ENCODE measurements around the gene CCNG2.

The CCNG2 gene

DNA sequence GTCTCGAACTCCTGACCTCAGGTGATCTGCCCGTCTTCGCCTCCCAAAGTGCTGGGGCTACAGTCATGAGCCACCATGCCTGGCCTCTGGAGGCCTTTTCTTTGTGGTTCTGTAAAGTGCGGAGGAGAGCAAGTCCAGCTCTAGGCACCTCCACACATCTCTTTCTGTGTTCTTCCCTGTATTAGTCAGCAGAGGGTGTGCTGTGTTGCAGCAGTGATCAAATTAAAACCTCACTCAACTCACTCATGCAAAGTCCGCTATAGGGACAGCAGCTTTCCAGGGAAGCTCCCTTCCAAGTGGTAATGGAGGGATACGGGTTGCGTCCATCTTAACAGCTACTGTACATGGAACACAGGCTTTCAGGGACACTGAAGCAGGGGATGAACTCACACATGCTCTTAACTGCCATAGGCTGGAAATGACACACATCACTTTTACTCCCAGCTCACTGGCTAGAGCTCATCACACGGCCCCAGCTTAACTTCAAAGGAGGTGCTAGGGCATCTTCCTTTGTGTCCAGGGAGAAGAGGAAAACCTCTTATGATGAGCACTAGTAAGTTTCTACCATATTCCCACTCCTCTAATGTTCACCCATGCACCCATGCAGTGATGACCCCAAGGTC lies 36.0 kb upstream of the CCNG2 start:
- TF ChIP-seq, protein P1, sequence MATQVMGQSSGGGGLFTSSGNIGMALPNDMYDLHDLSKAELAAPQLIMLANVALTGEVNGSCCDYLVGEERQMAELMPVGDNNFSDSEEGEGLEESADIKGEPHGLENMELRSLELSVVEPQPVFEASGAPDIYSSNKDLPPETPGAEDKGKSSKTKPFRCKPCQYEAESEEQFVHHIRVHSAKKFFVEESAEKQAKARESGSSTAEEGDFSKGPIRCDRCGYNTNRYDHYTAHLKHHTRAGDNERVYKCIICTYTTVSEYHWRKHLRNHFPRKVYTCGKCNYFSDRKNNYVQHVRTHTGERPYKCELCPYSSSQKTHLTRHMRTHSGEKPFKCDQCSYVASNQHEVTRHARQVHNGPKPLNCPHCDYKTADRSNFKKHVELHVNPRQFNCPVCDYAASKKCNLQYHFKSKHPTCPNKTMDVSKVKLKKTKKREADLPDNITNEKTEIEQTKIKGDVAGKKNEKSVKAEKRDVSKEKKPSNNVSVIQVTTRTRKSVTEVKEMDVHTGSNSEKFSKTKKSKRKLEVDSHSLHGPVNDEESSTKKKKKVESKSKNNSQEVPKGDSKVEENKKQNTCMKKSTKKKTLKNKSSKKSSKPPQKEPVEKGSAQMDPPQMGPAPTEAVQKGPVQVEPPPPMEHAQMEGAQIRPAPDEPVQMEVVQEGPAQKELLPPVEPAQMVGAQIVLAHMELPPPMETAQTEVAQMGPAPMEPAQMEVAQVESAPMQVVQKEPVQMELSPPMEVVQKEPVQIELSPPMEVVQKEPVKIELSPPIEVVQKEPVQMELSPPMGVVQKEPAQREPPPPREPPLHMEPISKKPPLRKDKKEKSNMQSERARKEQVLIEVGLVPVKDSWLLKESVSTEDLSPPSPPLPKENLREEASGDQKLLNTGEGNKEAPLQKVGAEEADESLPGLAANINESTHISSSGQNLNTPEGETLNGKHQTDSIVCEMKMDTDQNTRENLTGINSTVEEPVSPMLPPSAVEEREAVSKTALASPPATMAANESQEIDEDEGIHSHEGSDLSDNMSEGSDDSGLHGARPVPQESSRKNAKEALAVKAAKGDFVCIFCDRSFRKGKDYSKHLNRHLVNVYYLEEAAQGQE (IDR thresholded peaks at IDR 0.05; ENCODE audit: insufficient replicate concordance, low read depth) = no peak
- no peak overlapping the region for H3K27ac ChIP-seq (replicated peaks)
- H3K4me3 ChIP-seq (replicated peaks; ENCODE audit: insufficient read depth, low read length) = no peak overlapping the region
- no peaks in the 10 kb centered on the region for H3K27me3 ChIP-seq (ENCODE audit: insufficient read depth, poor library complexity, severe bottlenecking)
- no peak for DNase-seq (ENCODE audit: low read depth in 1 of 2, low spot score in 1 of 2)

DNA sequence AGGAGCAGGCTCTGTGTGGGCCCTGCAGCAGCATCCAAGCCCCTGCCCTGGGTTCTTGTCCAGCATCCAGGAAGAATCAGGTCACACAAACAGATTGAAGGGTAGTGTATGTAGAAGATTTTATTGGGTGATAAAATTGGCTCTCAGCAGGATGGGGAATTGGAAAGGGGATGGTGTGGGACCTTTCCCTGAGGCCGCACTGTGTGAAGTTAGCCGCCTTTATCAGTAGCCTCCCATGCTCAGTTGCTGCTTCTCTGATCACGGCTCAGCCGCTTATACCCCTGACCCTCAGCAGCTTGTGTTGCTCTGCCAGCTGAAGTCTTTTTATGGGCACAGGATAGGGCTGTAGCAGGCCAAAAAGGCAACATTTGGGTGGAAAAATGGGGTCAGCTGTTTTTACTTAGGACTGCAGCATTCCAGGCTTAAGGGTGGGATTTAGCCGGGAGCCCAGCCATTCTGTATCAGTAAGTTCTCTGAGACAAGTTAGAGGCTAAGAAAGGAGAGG lies 35.2 kb upstream of the CCNG2 start:
- DNase-seq (ENCODE audit: low read depth in 1 of 2, low spot score in 1 of 2) = no peak
- TF ChIP-seq POLR2AphosphoS5 (IDR thresholded peaks at IDR 0.05; ENCODE audit: low read depth) (no peak), GABPA (IDR thresholded peaks at IDR 0.05; ENCODE audit: low read depth) (no peak), SPI1 (IDR thresholded peaks at IDR 0.05; ENCODE audit: borderline replicate concordance, low read depth) (no peak)
- TF ChIP-seq, protein P2, sequence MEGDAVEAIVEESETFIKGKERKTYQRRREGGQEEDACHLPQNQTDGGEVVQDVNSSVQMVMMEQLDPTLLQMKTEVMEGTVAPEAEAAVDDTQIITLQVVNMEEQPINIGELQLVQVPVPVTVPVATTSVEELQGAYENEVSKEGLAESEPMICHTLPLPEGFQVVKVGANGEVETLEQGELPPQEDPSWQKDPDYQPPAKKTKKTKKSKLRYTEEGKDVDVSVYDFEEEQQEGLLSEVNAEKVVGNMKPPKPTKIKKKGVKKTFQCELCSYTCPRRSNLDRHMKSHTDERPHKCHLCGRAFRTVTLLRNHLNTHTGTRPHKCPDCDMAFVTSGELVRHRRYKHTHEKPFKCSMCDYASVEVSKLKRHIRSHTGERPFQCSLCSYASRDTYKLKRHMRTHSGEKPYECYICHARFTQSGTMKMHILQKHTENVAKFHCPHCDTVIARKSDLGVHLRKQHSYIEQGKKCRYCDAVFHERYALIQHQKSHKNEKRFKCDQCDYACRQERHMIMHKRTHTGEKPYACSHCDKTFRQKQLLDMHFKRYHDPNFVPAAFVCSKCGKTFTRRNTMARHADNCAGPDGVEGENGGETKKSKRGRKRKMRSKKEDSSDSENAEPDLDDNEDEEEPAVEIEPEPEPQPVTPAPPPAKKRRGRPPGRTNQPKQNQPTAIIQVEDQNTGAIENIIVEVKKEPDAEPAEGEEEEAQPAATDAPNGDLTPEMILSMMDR (IDR thresholded peaks at IDR 0.05; ENCODE audit: insufficient read depth, low read length) = no peak
- TF ChIP-seq, protein P1 (IDR thresholded peaks at IDR 0.05; ENCODE audit: insufficient replicate concordance, low read depth) = no peak
- Histone ChIP-seq H3K27ac (replicated peaks) (no peak overlapping the region), H3K27me3 (ENCODE audit: insufficient read depth, poor library complexity, severe bottlenecking) (no peaks in the 10 kb centered on the region), H3K4me3 (replicated peaks; ENCODE audit: insufficient read depth, low read length) (no peak overlapping the region)

DNA sequence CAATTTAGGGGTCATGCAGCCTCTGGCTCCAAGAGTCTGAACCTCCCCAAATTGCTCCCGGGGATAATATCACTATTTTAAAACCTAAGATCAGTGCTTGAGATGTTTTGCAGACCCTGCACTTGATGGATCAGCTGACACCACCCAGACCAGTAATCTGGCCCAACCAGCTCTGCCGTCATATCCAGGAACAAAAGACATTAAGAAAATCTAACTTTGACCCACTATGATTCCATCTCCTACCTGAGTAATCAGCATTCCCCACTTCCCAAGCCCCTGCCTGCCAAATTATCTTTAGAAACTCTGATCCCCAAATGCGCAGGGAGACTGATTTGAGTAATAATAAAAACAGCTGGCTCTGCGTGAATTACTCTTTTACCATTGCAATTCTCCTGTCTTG lies 34.4 kb upstream of the CCNG2 start:
- TF ChIP-seq, protein P2 (IDR thresholded peaks at IDR 0.05; ENCODE audit: insufficient read depth, low read length) = no peak
- TF ChIP-seq SPI1 (IDR thresholded peaks at IDR 0.05; ENCODE audit: borderline replicate concordance, low read depth) (no peak), GABPA (IDR thresholded peaks at IDR 0.05; ENCODE audit: low read depth) (no peak)
- TF ChIP-seq, protein P1 (IDR thresholded peaks at IDR 0.05; ENCODE audit: insufficient replicate concordance, low read depth) = no peak
- no peak for DNase-seq (ENCODE audit: low read depth in 1 of 2, low spot score in 1 of 2)
- H3K27ac ChIP-seq (replicated peaks) = no peak overlapping the region
- H3K27me3 ChIP-seq (ENCODE audit: insufficient read depth, poor library complexity, severe bottlenecking) = no peaks in the 10 kb centered on the region
- H3K4me3 ChIP-seq (replicated peaks; ENCODE audit: insufficient read depth, low read length) = no peak overlapping the region
